ENCODE measurements around the gene TRMT1L.

DNA sequence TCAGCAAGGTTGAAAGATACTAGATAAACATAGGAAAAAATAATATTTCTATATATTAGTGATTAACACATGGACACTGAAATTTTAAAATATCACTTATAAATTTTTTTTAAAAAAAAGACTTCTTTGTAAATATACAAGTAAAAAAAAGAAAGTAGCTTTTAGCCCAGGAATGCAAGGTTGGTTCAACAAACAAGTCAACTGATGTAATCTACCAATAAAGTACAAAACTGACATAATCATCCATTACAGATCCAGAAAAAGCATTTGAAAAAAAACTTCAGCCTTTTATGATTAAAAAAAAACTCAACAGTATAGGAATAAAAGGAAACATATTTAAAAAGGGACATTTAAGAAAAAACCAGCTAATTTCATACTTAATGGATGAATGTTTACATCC is 48.4 kb downstream of the TRMT1L start:
- TF ChIP-seq POLR2AphosphoS5 (IDR thresholded peaks at IDR 0.05; ENCODE audit: insufficient read depth, low read depth, low read length), result no peak
- no peak for TF ChIP-seq POLR2A (IDR thresholded peaks at IDR 0.05; ENCODE audit: low read depth, low read length)
- TF ChIP-seq, protein P1, sequence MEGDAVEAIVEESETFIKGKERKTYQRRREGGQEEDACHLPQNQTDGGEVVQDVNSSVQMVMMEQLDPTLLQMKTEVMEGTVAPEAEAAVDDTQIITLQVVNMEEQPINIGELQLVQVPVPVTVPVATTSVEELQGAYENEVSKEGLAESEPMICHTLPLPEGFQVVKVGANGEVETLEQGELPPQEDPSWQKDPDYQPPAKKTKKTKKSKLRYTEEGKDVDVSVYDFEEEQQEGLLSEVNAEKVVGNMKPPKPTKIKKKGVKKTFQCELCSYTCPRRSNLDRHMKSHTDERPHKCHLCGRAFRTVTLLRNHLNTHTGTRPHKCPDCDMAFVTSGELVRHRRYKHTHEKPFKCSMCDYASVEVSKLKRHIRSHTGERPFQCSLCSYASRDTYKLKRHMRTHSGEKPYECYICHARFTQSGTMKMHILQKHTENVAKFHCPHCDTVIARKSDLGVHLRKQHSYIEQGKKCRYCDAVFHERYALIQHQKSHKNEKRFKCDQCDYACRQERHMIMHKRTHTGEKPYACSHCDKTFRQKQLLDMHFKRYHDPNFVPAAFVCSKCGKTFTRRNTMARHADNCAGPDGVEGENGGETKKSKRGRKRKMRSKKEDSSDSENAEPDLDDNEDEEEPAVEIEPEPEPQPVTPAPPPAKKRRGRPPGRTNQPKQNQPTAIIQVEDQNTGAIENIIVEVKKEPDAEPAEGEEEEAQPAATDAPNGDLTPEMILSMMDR (IDR thresholded peaks at IDR 0.05; ENCODE audit: extremely low read depth in 1 of 2, insufficient read depth in 1 of 2, low read depth in 1 of 2, low read length in 2 of 2), result no peak
